Cortex of kidney (tissue), 1 donor: ENCODE results near the gene CLASP1.
"Not testable (repeated sequence)": the region's sequence is repeated elsewhere in the genome, so short reads cannot be mapped to it uniquely, and the experiment has no call there.

Source experiments
- DNase-seq: peaks from one replicate; lab custom pipeline; 2025; lab: John Stamatoyannopoulos, UW

The CLASP1 gene

GRCh38 chr2:121504316-121504715 is 144.9 kb downstream of the CLASP1 start:
- no peak for DNase-seq

- DNase-seq: no peak
Observed at GRCh38 chr2:121502781-121503180, 146.5 kb downstream of the CLASP1 start.

- no peak for DNase-seq
Observed at GRCh38 chr2:121502246-121502645, 147.0 kb downstream of the CLASP1 start.

GRCh38 chr2:121501554-121501953 is 147.7 kb downstream of the CLASP1 start:
- DNase-seq: no peak

- DNase-seq: no peak
Observed at GRCh38 chr2:121501031-121501430, 148.2 kb downstream of the CLASP1 start.

GRCh38 chr2:121498731-121499130 is 150.5 kb downstream of the CLASP1 start:
- DNase-seq: no peak

- no peak for DNase-seq
Observed at GRCh38 chr2:121492409-121492808, 156.9 kb downstream of the CLASP1 start.

- no peak for DNase-seq
Observed at GRCh38 chr2:121491518-121491917, 157.7 kb downstream of the CLASP1 start.

- DNase-seq: no peak
Observed at GRCh38 chr2:121490584-121491133, 158.6 kb downstream of the CLASP1 start.

GRCh38 chr2:121489911-121490583 is 159.2 kb downstream of the CLASP1 start:
- DNase-seq: no peak

GRCh38 chr2:121489284-121489683 is 160.0 kb downstream of the CLASP1 start:
- DNase-seq: no peak

GRCh38 chr2:121486191-121486790 is 163.0 kb downstream of the CLASP1 start:
- DNase-seq: no peak

- no peak for DNase-seq
Observed at GRCh38 chr2:121485039-121485438, 164.2 kb downstream of the CLASP1 start.

- DNase-seq: no peak
Observed at GRCh38 chr2:121483846-121484245, 165.4 kb downstream of the CLASP1 start.

GRCh38 chr2:121483021-121483420 is 166.2 kb downstream of the CLASP1 start:
- DNase-seq: no peak

- no peak for DNase-seq
Observed at GRCh38 chr2:121480826-121481225, 168.4 kb downstream of the CLASP1 start.

GRCh38 chr2:121479882-121480522 is 169.3 kb downstream of the CLASP1 start:
- no peak for DNase-seq

- no peak for DNase-seq
Observed at GRCh38 chr2:121478996-121479745, 170.1 kb downstream of the CLASP1 start.

- DNase-seq: not testable (repeated sequence)
Observed at GRCh38 chr2:121478358-121478995, 170.8 kb downstream of the CLASP1 start.

GRCh38 chr2:121476684-121477083 is 172.6 kb downstream of the CLASP1 start:
- no peak for DNase-seq

- DNase-seq: no peak
Observed at GRCh38 chr2:121475811-121476571, 173.3 kb downstream of the CLASP1 start.
